Liver (tissue), 3 donors: ENCODE data around the gene E2F2.
A peak's percentile ranks its signal among the peaks of the same experiment; 100 is the strongest.

Experiments used
- GABPA ChIP-seq, 2 donors: IDR thresholded peaks in 1 of 2; conservative IDR thresholded peaks in 1 of 2; 2 replicates each; pipeline ENCODE4 v1.6.1; 2016; ENCODE audit warnings: antibody characterized with exemption in 2 of 2, mild to moderate bottlenecking in 1 of 2, moderate library complexity in 1 of 2
- RAD21 ChIP-seq, 2 donors: IDR thresholded peaks; 2 replicates each; pipeline ENCODE4 v1.6.1; 2016; ENCODE audit warnings: antibody characterized with exemption in 2 of 2, mild to moderate bottlenecking in 2 of 2
- RXRA ChIP-seq, 2 donors: IDR thresholded peaks; 2 replicates each; pipeline ENCODE4 v1.6.1; 2017 to 2018; ENCODE audit warnings: antibody characterized with exemption in 2 of 2, mild to moderate bottlenecking in 1 of 2
- SP1 ChIP-seq: IDR thresholded peaks from 2 replicates; pipeline ENCODE4 v1.6.1; 2018; ENCODE audit warnings: antibody characterized with exemption, mild to moderate bottlenecking
- TAF1 ChIP-seq: conservative IDR thresholded peaks from 2 replicates; pipeline ENCODE4 v1.6.1; 2016; ENCODE audit warnings: antibody characterized with exemption, mild to moderate bottlenecking
- YY1 ChIP-seq: IDR thresholded peaks from 2 replicates; pipeline ENCODE4 v1.6.1; 2016; ENCODE audit warnings: antibody characterized with exemption, mild to moderate bottlenecking
- TF ChIP-seq, protein P1 (sequence below): IDR thresholded peaks from 2 replicates; pipeline ENCODE4 v1.6.1; 2016; ENCODE audit warnings: antibody characterized with exemption
- TF ChIP-seq, protein P2 (sequence below): fragments of 150-350 bp; IDR thresholded peaks from 2 replicates; pipeline ENCODE4 v1.5.1; 2017; ENCODE audit warnings: improper control_type of control experiment, low read depth, low read length; ENCODE audit not compliant: missing input control
- TF ChIP-seq, protein P3 (sequence below): IDR thresholded peaks from 2 replicates; pipeline ENCODE4 v1.6.1; 2016; ENCODE audit warnings: antibody characterized with exemption, mild to moderate bottlenecking
- donor health status: healthy.
- donor health status: healthy.

DNA sequence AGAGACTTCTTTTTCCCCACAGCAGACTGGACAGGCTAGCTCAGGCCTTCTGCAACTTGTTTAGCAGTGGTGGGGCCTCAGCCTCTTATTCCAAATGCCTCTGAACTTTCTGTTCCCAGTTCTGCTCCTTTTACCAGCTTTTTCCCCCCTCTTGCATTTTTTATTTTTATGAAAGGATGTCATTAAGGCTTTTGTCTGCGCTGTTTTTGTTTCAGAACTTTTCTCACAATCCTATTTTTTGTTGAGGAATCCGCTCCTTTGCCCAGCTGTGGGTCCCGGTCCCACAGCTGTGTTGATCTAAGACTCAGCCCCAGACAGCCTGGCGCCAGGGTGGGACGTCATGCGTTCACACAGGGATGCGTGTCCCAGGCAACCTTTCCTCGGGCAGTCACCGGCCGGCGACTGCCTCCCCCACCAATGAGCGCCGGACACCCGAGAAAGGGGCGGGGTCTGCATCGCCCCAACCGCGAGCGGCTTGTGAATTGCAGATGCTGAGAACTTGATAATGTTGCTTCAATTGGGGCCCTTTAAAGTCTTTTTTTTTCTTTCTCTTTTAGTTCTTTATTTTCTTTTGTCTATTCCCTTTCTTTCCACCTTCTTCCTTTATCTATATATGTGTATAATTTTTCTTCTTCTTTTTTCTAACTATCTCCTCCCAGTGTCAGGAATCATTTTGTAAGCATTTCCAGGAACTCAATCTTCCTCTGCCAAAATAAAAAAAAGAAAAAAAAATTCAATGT is 31.3 kb upstream of the E2F2 start:
- TF ChIP-seq, protein P1, sequence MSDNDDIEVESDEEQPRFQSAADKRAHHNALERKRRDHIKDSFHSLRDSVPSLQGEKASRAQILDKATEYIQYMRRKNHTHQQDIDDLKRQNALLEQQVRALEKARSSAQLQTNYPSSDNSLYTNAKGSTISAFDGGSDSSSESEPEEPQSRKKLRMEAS: peak; percentile 21
- TF ChIP-seq, protein P2, sequence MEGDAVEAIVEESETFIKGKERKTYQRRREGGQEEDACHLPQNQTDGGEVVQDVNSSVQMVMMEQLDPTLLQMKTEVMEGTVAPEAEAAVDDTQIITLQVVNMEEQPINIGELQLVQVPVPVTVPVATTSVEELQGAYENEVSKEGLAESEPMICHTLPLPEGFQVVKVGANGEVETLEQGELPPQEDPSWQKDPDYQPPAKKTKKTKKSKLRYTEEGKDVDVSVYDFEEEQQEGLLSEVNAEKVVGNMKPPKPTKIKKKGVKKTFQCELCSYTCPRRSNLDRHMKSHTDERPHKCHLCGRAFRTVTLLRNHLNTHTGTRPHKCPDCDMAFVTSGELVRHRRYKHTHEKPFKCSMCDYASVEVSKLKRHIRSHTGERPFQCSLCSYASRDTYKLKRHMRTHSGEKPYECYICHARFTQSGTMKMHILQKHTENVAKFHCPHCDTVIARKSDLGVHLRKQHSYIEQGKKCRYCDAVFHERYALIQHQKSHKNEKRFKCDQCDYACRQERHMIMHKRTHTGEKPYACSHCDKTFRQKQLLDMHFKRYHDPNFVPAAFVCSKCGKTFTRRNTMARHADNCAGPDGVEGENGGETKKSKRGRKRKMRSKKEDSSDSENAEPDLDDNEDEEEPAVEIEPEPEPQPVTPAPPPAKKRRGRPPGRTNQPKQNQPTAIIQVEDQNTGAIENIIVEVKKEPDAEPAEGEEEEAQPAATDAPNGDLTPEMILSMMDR: no peak
- TF ChIP-seq, protein P3, sequence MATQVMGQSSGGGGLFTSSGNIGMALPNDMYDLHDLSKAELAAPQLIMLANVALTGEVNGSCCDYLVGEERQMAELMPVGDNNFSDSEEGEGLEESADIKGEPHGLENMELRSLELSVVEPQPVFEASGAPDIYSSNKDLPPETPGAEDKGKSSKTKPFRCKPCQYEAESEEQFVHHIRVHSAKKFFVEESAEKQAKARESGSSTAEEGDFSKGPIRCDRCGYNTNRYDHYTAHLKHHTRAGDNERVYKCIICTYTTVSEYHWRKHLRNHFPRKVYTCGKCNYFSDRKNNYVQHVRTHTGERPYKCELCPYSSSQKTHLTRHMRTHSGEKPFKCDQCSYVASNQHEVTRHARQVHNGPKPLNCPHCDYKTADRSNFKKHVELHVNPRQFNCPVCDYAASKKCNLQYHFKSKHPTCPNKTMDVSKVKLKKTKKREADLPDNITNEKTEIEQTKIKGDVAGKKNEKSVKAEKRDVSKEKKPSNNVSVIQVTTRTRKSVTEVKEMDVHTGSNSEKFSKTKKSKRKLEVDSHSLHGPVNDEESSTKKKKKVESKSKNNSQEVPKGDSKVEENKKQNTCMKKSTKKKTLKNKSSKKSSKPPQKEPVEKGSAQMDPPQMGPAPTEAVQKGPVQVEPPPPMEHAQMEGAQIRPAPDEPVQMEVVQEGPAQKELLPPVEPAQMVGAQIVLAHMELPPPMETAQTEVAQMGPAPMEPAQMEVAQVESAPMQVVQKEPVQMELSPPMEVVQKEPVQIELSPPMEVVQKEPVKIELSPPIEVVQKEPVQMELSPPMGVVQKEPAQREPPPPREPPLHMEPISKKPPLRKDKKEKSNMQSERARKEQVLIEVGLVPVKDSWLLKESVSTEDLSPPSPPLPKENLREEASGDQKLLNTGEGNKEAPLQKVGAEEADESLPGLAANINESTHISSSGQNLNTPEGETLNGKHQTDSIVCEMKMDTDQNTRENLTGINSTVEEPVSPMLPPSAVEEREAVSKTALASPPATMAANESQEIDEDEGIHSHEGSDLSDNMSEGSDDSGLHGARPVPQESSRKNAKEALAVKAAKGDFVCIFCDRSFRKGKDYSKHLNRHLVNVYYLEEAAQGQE: peak; percentile 22
- TF ChIP-seq YY1 (peak; percentile 41), TAF1 (peak; percentile 24), RXRA (IDR thresholded peaks at IDR 0.05) (peak; percentile 55 to 60), GABPA (IDR thresholded peaks at IDR 0.05 in 1 of 2, conservative IDR thresholded peaks at IDR 0.05 in 1 of 2) (no peak), SP1 (peak; percentile 75), RAD21 (IDR thresholded peaks at IDR 0.05) (no peak)
